GM21447 (cell line): ENCODE results near the gene CYTH1.

ENCODE experiments used
- ATAC-seq: cut with Tn5 transposase; IDR thresholded peaks from one replicate; pipeline ENCODE4 v1.9.1; 2021; ENCODE audit not compliant: unreplicated experiment

CYTH1 gene

GRCh38 chr17:78805301-78805700 lies 23.2 kb upstream of the CYTH1 start:
- no peak for ATAC-seq

DNA sequence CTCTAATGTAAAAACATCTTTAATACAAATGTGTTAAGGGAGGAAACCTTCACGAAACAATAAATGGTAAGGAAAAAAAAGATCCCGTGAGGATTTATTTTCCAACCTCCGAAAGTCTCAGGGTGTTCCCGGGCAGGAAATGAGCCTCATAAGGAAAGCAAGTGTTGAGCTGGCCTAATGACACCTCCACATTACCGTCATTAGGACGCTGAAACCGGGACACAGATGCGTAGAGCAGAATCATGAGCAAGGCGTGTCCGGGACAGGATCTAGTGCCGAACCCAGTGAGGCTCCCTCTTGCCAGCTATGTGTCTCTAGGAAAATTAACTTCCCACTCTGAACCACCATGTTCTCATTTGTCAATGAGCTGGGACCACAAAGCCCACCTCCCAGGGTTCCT lies 22.7 kb upstream of the CYTH1 start:
- ATAC-seq: no peak

DNA sequence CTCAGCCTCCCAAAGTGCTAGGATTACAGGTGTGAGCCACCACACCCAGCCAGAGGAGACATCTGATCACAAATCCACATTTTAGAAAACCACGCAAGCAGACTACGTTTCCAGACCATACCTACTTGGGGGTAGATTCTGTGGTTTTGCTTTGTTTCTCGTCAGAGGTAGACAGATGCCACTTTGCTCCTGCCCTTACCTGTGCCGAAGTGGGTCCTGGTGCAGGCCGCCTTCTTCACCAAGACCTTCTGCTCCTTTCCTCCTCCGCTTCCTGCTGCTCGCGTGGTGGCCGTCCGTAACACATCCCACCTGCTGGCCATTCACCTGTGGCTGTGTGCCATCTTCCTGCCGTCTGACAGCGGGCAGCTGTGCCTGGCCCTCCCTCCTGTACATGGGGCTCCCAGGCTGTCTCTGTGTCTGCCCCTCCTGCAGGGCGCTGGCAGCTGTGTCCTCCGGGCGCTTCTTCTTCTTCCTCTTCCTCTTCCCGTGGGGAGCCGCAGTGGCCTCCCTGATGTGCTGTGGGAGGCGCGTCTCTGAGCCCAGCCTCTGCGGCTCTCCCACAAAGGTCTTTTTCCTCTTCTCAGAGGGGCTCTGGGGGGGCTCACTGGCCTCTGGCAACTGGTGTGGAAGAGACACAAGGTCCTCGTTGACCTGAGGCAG lies 21.2 kb upstream of the CYTH1 start:
- ATAC-seq: no peak

GRCh38 chr17:78802459-78802858 lies 20.4 kb upstream of the CYTH1 start:
- ATAC-seq: no peak

DNA sequence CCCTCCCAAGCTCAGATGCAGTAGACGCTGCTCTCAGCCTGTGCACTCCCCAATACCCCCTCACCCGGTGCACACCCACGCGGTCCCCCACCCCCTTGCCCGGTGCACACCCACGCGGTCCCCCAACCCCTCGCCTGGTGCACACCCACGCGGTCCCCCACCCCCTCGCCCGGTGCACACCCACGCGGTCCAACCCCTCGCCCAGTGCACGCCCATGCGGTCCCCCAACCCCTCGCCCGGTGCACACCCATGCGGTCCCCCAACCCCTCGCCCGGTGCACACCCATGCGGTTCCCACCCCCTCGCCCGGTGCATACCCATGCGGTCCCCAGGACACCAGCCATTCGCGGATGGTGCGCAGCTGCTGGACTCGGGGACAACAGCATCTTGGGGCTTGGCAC lies 19.9 kb upstream of the CYTH1 start:
- ATAC-seq: no peak

GRCh38 chr17:78800132-78800931 lies 18.3 kb upstream of the CYTH1 start:
- ATAC-seq: no peak

DNA sequence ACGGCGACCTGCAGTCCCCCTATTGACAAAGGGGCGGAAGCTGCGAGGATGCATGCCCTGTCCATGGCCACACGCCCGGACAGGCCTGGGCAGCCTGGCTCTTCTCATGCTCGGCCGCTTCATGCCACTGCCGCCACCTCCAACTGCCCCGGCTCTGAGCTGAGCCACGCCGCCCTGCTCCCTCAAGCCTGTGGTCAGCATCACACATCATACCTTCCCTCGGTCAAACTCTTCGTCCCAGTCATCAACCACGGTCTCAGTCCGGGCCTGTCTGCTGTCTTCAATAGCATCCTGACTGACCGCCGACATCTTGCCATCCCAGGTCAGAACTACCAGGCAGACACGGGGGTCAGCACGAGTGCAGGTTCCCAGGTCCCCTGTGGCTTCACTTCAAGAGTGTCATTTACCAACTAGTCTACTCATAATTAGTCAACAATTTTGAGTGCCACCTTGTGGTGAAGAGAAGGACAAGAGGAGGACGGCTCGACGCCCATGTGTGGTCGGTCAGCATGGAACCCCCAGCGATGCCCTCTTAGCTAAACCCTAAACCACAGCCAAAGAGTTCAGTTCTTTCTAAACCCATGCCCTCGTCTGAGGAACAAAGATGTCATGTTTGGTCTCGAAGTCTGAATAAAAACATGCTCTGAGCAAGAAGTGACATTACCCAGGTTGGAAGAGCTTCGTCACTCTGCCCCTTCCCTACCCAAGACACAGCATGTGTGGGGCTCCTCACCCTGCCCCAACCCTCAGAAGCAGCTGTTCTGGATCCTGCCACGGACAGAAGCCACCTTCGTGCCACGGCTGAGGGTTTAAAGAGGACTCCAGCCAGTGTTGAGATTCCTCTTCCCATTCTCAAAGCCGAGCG lies 16.9 kb upstream of the CYTH1 start:
- no peak for ATAC-seq

DNA sequence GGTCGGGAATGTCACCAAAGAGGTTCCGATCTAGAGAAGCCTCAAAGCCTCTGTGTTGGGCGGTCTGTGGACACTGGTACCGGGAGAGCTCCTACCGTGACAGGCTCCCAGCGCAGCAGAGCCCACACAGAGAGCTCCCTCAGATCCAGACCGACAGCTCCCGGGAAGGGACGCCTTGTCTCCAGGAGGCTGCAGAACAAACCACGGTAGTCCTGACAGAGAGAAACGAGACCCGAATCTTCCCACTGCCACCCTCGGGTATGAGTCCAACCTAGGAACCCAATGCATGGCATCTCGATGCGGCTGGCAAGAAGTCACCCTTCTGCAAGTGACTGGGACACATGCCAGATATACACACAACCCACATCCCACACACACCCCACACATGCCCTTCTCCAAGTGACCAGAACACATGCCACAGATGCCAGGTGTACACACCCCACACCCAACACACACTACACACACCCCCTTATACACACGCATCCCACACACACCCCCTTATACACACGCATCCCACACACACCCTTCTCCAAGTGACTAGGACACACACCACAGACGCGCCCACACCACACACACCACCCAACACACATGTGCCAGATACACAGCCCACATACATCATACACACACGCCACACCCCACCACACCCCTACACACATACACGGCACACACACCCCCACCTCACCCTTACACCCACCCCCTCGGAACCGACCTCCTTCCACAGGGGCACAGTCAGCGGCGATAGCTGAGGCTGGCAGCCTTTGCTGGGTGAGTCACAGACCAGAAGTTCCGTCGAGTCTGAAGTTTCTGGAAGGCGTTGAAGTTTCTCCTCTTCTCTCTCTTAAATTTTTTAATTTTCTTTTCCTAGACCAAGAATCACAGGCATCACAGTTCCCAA lies 15.9 kb upstream of the CYTH1 start:
- ATAC-seq: no peak

DNA sequence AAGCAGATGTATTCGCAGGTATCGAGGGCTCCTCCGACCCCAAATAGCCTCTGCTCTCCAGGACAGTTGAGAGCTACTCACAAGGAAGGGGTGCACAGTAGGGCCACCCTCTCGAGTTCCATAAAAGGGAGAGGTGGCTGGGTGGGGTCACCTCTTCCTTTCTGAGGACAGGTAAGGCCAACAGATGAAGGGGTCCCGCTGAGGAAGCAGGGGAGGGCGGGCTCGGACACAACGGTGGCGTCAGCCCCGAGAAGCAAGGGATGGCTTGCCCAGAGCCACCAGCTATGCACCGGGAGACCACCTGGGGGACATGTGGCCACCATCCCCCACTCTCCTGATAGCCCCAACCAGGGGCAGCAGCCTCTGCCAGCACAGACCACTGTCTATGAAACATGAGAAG lies 15.1 kb upstream of the CYTH1 start:
- ATAC-seq: no peak

GRCh38 chr17:78796517-78796900 lies 14.4 kb upstream of the CYTH1 start:
- no peak for ATAC-seq

DNA sequence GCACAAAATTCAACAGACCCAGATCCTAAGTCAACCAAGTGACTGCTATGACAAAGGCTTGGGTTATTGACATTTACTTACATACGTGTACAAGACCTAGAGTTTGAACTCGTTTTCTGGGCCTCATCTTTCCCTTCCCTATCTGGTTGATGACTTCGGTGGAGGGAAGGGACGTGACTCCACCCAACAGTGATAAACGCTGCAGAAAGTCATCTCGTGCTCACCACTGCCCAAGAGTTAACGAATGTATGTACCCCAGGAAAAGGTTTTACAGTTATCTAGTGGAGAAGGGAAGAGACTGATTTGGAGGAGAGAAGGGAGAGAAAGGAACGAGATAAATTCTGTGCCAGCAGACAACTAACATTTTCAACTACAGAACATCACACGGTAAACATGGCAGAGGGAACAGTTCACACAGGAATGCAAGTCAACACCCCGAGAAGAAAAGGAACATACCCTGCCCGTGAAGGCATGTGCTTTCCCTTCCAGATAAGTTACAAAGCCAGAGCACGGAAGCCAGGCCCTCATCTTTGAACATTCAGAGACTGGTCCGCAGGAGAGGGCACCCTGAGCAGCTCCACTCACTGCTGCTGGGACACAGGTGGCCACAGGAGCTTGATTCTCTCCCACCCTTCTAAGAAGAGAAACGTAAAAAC lies 13.9 kb upstream of the CYTH1 start:
- no peak for ATAC-seq

DNA sequence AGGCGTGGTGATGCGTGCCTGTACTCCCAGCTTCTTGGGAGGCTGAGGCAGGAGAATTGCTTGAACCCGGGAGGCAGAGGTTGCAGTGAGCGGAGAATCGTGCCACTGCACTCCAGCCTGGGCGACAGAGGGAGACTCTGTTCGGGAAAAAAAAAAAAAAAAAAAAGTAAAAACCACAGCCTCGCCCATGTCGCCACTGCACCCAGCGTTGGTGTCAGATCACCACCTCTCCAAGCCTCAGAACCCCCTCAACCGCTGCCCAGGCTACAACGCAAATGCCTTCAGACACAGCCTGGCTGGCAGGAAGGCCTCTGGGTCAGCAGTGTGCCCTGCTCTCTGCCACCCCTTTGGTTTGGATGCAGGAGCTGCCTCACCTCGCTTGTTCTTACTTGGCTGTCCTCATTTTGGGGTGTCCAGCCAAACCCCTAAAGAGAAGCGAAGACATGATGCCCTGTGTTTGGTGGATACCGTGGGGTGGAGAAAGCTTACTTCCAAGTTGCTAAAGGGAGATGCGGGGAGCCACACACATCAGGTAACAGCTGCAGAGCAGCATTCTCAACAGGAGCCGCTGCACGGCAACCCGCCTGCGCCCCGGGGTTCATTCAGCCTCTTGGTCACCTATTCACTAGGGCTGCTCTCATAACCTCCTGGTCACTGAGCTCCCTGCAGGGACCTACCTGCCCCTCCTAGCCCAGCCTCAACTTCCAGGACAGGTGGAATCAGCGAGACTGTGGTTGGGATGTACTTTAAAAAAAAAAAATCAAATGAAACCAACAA lies 13.0 kb upstream of the CYTH1 start:
- ATAC-seq: no peak

- ATAC-seq: no peak
These were observed 12.3 kb upstream of the CYTH1 start for GRCh38 chr17:78794399-78794798.

GRCh38 chr17:78793968-78794367 lies 11.9 kb upstream of the CYTH1 start:
- ATAC-seq: no peak

DNA sequence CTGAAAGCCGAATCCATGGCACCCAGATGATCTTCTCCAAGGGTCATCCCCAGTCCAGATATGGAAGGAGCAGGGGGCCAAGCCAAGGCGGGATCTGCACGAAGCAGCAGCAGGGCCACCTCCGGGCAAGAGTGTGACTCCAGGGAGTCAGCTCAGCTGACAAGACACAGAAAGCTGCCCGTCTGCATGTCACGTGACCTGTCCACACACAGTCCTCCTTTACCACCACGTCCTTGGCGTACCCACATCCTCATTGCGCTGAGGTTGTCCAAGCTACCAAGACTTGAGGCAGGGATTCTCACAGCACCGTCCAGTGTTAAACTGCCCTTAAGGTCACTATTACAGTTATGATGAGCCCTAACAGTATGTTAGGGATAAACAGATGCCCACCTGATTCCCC lies 11.3 kb upstream of the CYTH1 start:
- no peak for ATAC-seq

GRCh38 chr17:78791840-78792709 lies 10.0 kb upstream of the CYTH1 start:
- ATAC-seq: no peak

DNA sequence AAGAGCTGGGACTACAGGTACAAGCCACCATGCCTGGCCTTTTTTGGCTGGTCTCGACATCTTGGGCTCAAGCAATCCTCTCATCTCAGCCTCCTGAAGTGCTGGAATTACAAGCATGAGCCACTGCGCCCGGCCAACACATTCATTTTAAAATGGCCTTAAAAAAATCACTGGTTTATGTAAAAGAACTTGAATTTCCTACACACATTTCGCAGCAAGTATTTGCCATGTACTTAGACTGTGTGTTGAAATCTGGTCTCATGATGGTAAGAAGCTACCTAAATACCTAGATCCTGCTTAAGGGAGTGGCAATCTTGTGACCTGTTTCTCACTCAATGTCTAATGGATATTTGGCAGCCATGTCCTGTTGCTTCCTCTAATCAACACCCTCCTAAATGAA lies 8.5 kb upstream of the CYTH1 start:
- no peak for ATAC-seq

DNA sequence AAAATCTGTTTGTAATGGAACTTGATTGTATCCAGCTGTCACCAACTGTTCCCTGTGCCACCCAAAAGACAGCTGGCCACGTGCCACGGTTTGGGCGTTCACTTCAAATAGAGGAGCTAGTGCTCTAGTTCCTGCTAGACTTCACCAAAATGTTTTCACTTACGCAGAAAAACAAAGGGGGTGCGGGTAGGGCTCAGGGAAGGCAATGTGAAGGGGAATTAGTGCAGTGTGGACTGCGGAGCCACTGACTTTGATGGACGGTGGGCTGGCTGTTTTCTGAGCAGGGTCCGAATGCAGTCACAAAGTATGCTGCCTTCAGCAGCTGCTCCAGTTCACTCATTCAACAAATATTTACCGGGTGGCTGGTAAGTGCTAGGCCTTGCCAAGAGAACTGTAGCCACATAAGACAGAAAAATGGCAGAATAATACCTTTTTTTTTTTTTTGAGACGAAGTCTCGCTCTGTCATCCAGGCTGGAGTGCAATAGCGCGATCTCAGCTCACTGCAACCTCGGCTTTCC lies 7.6 kb upstream of the CYTH1 start:
- ATAC-seq: no peak
